Nephron progenitor cell (in vitro differentiated cells): ENCODE results near the gene EDN2.
A peak's percentile ranks its signal among the peaks of the same experiment; 100 is the strongest.

ENCODE experiments used
- DNase-seq: peaks from one replicate; pipeline ENCODE4 v3.0.0; 2021
- H3K27ac Mint-ChIP-seq: 2 replicates; pipeline ENCODE4 v1.8.0; 2021; ENCODE audit warnings: mild to moderate bottlenecking, moderate library complexity, mixed read lengths
- H3K27me3 Mint-ChIP-seq: 2 replicates; pipeline ENCODE4 v1.8.0; 2021; ENCODE audit warnings: mild to moderate bottlenecking, low read depth, mixed read lengths; ENCODE audit not compliant: poor library complexity
- H3K36me3 Mint-ChIP-seq: 2 replicates; pipeline ENCODE4 v1.8.0; 2021; ENCODE audit warnings: low read depth, mixed read lengths
- H3K4me1 Mint-ChIP-seq: 2 replicates; pipeline ENCODE4 v1.8.0; 2021; ENCODE audit warnings: mixed read lengths
- H3K4me3 Mint-ChIP-seq: 2 replicates; pipeline ENCODE4 v1.8.0; 2021; ENCODE audit warnings: mild to moderate bottlenecking, moderate library complexity, mixed read lengths
- H3K9me3 Mint-ChIP-seq: 2 replicates; pipeline ENCODE4 v1.8.0; 2021; ENCODE audit warnings: mild to moderate bottlenecking, moderate library complexity, mixed read lengths
- CTCF ChIP-seq: fragments of 200-600 bp; sonication (generic); IDR thresholded peaks from 2 replicates; pipeline ENCODE4 v1.5.0; 2021; ENCODE audit warnings: antibody characterized with exemption

The EDN2 gene

GRCh38 chr1:41436281-41437010, 48.0 kb downstream of the EDN2 start:
- Mint-ChIP-seq H3K27me3 (peaks cover 20% of the 10 kb centered on the region), H3K9me3 (no peaks in the 10 kb centered on the region), H3K4me3 (no peak overlapping the region), H3K27ac (no peak overlapping the region), H3K4me1 (peaks cover 42% of the 10 kb centered on the region), H3K36me3 (no peaks in the 10 kb centered on the region)
- no peak for TF ChIP-seq CTCF
- DNase-seq = no peak

GRCh38 chr1:41435570-41436178, 48.8 kb downstream of the EDN2 start:
- H3K4me3 Mint-ChIP-seq = no peak overlapping the region
- no peaks in the 10 kb centered on the region for H3K9me3 Mint-ChIP-seq
- no peak overlapping the region for H3K27ac Mint-ChIP-seq
- DNase-seq = peak; percentile 66
- peaks cover 42% of the 10 kb centered on the region for H3K4me1 Mint-ChIP-seq
- H3K36me3 Mint-ChIP-seq = no peaks in the 10 kb centered on the region
- peaks cover 18% of the 10 kb centered on the region for H3K27me3 Mint-ChIP-seq
- no peak for TF ChIP-seq CTCF

- Mint-ChIP-seq H3K27me3 (peaks cover 25% of the 10 kb centered on the region), H3K27ac (no peak overlapping the region), H3K9me3 (no peaks in the 10 kb centered on the region), H3K36me3 (no peaks in the 10 kb centered on the region), H3K4me1 (peaks cover 42% of the 10 kb centered on the region), H3K4me3 (no peak overlapping the region)
- no peak for TF ChIP-seq CTCF
- DNase-seq = no peak
Measured at GRCh38 chr1:41434748-41435449, 49.6 kb downstream of the EDN2 start.

GRCh38 chr1:41434306-41434705, 50.2 kb downstream of the EDN2 start:
- H3K9me3 Mint-ChIP-seq = no peaks in the 10 kb centered on the region
- H3K36me3 Mint-ChIP-seq = no peaks in the 10 kb centered on the region
- H3K27me3 Mint-ChIP-seq = peaks cover 25% of the 10 kb centered on the region
- TF ChIP-seq CTCF = no peak
- no peak overlapping the region for H3K27ac Mint-ChIP-seq
- H3K4me3 Mint-ChIP-seq = no peak overlapping the region
- no peak for DNase-seq
- H3K4me1 Mint-ChIP-seq = peaks cover 42% of the 10 kb centered on the region

GRCh38 chr1:41433501-41433900, 51.0 kb downstream of the EDN2 start:
- TF ChIP-seq CTCF = no peak
- no peaks in the 10 kb centered on the region for H3K9me3 Mint-ChIP-seq
- H3K27me3 Mint-ChIP-seq = peaks cover 25% of the 10 kb centered on the region
- no peak overlapping the region for H3K4me3 Mint-ChIP-seq
- no peak overlapping the region for H3K27ac Mint-ChIP-seq
- peaks cover 44% of the 10 kb centered on the region for H3K4me1 Mint-ChIP-seq
- no peaks in the 10 kb centered on the region for H3K36me3 Mint-ChIP-seq
- DNase-seq = no peak
